ENCODE data around the gene NR6A1. TPM values are rescaled to one million over a fixed set of nuclear protein-coding genes. Genes with fewer than 3 reads are reported as not detected.

NR6A1 gene
- 1.1 and 2.0 TPM in 2 replicates for total RNA-seq (2014; rRNA removed; shearing (Covaris generic))
- polyA plus RNA-seq (2015; cell fraction: cytosol; rRNA removed): 0.87 and 1.0 TPM in 2 replicates
- polyA plus RNA-seq (2015; cell fraction: nucleus; rRNA removed): 0.91 and 1.8 TPM in 2 replicates

DNA sequence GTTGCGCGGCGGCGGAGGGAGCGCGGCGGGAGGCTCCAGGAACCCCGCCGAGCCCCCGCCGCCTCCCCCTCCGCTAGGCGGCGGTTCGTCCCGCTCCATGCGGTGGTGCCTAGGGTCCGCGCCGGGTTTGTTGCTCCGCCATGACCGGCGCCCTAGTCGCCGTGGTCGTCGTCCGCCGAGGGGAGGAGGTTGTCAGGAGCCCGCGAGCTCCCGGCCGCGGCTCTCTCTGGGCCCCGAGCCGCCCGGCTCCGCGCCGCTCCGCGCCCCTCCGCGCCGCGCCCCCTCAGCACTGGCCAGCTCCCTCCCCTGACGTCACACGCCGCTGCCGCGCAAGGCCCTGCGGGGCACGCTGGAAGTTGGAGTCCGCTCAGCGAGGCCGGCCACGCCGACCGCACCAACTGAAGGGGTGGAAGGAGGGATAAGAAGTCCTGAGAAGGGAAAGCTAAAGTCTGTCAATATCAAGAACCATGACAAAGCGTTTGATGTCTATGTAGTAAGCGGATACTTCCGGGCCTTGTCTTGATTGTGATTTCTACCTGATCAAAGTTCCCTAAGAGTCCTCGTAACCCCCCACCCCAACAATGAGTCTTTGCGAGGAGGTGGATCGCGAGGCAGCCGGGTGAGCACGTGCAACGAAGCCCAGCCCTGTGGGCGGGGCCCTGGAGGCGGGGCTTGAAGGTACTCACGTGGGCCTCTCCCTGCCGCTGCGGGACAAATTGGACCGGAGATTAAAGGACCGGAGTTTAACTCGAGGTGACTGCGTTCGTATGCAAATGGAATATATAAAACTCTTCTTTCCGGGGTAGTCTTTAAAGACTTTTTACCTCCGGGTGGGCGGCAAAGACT lies at the start of gene NR6A1:
Gene NR6A1 (minus strand): TSS at position 291 of the 846 bp plus-strand sequence.
- DNase-seq (ENCODE audit: low read depth): peak; percentile 93

DNA sequence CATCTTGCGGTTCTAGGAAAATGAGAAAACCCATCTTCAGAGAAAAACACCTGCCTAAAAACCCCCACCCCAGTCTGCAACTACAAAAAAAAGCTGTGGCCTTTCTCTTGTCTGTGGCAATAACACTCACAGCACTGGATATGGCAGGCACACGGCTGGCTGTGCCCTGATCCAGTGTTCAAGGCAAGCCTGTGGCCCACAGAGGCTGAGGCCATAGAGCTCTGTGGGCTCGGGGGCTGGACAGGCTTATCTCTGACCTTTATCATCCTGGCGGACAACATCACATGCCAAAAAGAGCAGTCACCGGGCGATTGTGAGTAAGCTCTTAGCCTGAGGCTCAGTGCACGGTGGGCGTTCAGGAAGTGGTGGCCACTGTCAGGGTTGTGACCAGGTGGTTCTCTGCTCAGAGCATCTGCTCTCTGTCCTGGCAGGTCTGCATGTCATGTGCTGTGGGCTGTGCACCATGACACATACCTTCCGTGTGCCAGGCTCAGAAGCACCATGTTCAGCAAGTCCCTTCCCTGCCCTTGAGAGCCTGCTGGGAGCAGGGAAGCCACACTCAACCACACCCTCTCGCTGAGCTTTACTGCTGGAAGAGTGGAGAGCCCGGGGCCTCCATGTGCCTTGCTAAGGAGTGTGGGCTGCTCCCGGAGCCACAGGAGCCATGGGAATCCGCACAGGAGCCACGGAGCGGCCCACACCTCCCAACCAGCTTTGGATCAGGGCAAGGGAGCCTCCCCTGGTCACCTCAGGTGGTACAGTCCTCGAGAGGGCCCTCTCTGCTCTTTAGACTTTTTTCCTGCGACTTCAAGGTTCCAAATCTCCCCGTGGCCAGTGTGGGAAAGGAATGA lies 47.5 kb upstream of the NR6A1 start:
- peak; percentile 82 for DNase-seq (ENCODE audit: low read depth)

- DNase-seq (ENCODE audit: low read depth): no peak
Observed at GRCh38 chr9:124815601-124816000, 44.5 kb upstream of the NR6A1 start.

- no peak for DNase-seq (ENCODE audit: low read depth)
Observed at GRCh38 chr9:124814164-124814535, 43.0 kb upstream of the NR6A1 start.

- no peak for DNase-seq (ENCODE audit: low read depth)
Observed at GRCh38 chr9:124813501-124814163, 42.5 kb upstream of the NR6A1 start.

DNA sequence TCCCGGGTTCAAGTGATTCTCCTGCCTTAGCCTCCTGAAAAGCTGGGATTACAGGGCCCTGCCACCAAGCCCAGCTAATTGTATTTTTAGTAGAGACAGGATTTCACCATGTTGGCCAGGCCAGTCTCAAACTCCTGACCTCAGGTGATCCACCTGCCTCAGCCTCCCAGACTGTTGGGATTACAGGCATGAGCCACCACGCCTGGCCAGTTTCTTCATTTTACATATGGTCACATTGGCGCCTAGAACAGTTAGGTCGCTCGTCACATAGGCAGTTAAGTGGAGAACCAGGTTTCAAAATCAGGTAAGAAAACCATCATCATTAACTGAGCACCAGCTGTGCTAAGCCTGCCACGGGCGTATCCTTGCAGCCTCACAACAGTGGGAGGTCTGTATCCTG lies 41.9 kb upstream of the NR6A1 start:
- no peak for DNase-seq (ENCODE audit: low read depth)

DNA sequence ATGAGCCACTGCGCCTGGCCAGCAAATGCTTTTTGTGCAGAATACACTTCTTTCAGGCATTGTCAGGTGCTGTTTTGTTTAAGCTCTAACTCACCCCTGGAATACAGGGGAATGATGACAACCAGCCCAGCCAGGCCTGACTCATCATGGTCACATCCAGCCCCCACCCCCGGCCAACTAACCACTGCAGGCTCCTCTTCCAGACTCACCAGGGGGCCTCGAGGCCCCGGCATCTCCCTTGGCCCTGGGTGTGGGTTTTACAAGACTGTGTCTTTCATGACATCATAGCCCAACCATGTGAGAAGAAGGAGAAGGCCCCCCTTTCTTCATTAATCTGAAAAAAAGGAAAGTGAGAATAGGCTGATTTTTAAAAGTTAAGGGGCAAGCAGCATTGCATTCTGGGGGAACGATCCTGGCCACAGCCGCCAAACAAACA lies 41.3 kb upstream of the NR6A1 start:
- peak; percentile 99 for DNase-seq (ENCODE audit: low read depth)

GRCh38 chr9:124810663-124811355 lies 39.7 kb upstream of the NR6A1 start:
- DNase-seq (ENCODE audit: low read depth): peak; percentile 92

- no peak for DNase-seq (ENCODE audit: low read depth)
Observed at GRCh38 chr9:124809741-124810500, 38.8 kb upstream of the NR6A1 start.

DNA sequence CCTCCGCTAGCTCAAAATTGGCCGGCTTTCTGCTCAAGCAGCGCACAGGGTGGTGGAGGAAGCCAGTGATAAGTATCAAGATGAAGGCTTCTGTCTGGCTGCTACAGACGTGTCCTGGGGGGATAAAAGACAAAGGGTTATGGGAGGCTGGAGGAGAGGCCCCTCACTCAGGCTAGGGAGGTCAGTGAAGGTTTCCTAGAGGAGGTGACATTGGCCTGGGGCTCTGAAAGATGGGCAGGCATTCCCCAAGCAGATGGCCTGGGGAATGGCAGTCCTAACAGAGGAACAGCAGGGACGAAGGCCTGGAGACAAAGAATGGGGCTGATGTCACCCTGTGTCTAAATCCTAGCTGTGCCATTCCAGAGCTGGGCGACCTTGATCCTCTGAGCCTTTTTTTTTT lies 38.1 kb upstream of the NR6A1 start:
- no peak for DNase-seq (ENCODE audit: low read depth)

DNA sequence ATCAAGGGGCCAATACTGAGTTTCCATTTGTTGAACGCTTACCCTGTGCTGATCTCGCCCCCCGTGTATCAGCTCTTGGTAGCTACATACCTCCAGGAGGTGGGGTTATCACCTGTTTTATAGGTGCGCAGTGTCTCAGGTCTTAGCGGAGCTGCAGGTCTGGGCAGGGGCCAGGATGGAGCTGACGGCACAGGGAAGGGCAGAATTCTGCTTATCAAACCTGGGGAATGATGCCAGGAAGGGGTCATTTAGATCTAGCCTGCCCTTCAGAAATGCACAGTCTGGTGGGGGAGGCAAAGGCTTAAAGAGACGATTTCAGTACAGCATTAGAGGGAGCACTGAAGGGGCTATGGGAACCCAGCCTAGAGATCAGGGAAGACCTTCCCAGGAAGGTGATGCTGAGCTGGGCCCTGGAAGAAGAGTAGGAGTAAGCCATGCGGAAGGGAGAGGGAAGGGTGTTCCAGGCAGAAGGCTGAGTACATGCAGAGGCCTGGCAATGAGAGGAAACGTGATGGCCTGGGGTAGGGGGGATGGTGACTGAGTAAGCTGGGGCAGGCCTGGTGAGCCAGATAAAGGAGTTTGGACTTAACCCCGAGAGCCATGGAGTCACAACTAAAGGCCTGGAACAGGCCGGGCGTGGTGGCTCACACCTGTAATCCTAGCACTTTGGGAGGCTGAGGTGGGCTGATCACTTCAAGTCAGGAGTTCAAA lies 37.3 kb upstream of the NR6A1 start:
- DNase-seq (ENCODE audit: low read depth): no peak

GRCh38 chr9:124805186-124805585 lies 34.1 kb upstream of the NR6A1 start:
- no peak for DNase-seq (ENCODE audit: low read depth)

GRCh38 chr9:124803911-124804310 lies 32.8 kb upstream of the NR6A1 start:
- no peak for DNase-seq (ENCODE audit: low read depth)

- DNase-seq (ENCODE audit: low read depth): no peak
Observed at GRCh38 chr9:124802426-124802825, 31.3 kb upstream of the NR6A1 start.

DNA sequence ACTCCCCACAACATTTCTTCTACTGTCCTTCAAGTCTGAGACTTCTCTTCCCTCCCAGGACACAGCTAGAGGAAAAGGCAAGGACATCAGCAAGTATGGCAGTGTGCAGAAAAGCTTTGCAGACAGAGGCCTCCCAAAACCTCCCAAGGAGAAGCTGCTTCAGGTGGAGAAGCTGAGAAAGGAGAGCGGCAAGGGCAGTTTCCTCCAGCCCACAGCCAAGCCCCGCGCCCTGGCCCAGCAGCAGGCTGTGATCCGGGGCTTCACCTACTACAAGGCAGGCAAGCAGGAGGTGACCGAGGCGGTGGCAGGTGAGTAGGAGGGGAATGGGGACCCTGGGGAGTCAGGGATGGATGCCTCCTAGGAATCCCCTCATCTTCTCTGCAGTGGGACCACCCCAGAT lies 30.2 kb upstream of the NR6A1 start:
- no peak for DNase-seq (ENCODE audit: low read depth)

DNA sequence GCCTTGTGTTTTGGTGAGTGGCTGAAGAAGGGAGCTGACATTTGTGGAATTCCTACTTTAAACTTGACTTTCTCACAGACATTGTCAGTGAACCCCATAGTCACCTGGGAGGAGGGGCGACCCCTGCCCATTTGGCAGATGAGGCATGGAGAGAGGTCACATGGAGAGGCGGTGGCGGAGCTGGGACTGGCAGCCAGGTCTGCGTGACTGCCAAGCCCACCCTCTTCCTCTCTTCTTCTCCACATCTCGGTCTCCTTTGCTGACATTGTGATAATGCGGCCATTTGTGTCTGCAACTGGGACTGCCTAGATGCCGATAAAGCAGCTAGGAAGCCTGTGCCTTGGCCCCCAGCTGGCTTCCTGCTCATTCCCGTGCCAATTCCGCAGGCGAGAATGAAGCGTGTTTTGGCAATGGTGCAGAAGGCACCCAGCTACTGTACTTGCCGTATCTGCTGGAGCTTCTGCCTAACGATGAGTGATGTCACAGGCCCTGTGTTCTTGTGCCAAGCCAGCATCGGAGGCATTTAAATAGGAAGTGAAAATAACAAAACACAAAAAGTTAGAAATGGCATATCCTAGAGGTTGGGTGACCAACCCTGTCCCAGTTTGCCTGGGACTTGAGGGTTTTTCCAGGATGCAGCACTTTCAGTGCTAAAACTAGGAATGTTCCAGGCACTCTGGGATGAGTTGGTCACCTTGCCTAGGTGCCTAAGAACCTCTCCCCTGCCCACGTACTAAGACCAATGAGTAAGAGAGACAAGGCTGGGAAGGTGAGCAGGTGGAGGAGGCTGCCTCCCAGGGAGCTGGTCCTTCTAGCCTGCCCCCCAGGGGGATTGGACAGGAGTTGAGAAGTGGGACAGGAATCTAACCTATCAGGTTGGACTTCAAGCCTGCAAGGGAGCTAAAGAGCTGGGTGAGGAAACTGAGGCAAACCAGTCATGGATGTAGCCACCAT lies 29.5 kb upstream of the NR6A1 start:
- DNase-seq (ENCODE audit: low read depth): no peak

DNA sequence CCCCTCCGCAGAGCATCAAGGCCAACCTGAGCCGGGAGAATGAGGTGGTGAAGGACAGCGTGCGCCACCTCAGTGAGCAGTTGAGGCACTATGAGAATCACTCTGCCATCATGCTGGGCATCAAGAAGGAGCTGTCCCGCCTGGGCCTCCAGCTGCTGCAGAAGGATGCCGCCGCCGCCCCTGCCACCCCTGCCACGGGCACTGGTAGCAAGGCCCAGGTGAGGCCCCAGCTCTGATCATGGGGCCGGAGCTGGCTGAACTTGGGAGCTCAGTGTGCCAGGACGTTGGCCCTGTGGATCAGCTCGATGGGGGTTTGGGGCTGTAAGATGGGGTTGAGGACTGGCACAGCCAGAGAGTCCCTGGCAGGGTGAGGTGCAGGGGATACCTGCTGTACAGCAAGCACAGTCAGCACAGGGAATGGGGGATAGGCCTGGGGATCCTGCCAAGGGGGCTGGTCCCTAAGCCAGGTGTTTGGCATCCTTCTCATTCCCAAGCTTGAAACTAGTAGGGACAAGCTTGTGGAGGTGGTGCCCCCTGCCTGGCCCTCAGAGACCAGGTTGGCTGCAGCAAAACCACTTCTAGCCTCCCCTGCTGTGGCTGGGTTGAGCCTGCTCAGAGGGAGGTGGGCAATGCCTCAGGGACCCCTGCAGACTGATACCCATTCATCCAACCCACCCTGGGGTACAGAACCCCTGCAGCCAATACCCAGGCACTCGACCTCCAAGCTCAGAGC lies 28.3 kb upstream of the NR6A1 start:
- no peak for DNase-seq (ENCODE audit: low read depth)
